Activated CD4-positive, alpha-beta T cell treated with anti-CD3 and anti-CD28 coated beads for 36 hours (primary cell): ENCODE results near the gene ZNF547. TPM values are rescaled to one million over a fixed set of nuclear protein-coding genes. Genes with fewer than 3 reads are reported as not detected.

ENCODE experiments used
- ATAC-seq: fragments of 200-7000 bp; cut with Tn5 transposase; one replicate; pipeline ENCODE4 v1.10.0; 2021; ENCODE audit warnings: mild to moderate bottlenecking, moderate library complexity
- CTCF ChIA-PET: fragments of 350-600 bp; sonication (Branson Sonifier 250); formaldehyde crosslinking; loops from one replicate; lab custom pipeline; 2021; ENCODE audit warnings: antibody characterized with exemption; lab: Charles Lee
- POLR2A ChIA-PET: fragments of 350-600 bp; sonication (Branson Sonifier 250); formaldehyde crosslinking; loops from one replicate; lab custom pipeline; 2021; ENCODE audit warnings: antibody characterized with exemption, inconsistent platforms; lab: Charles Lee
- DNase-seq: peaks from one replicate; pipeline ENCODE4 v3.0.0-alpha.2; 2020
- H3K27ac Mint-ChIP-seq: one replicate; pipeline ENCODE4 v1.8.0; 2021; ENCODE audit warnings: mixed read lengths
- H3K27me3 Mint-ChIP-seq: one replicate; pipeline ENCODE4 v1.8.0; 2021; ENCODE audit warnings: mixed read lengths
- H3K36me3 Mint-ChIP-seq: one replicate; pipeline ENCODE4 v1.8.0; 2021; ENCODE audit warnings: low read depth, mixed read lengths
- H3K4me1 Mint-ChIP-seq: one replicate; pipeline ENCODE4 v1.8.0; 2021; ENCODE audit warnings: mixed read lengths
- H3K4me3 Mint-ChIP-seq: one replicate; pipeline ENCODE4 v1.8.0; 2021; ENCODE audit warnings: mild to moderate bottlenecking, moderate library complexity, mixed read lengths
- H3K9me3 Mint-ChIP-seq: one replicate; pipeline ENCODE4 v1.8.0; 2021; ENCODE audit warnings: low read depth, mixed read lengths
- intact Hi-C, 2 experiments: fragments of 100-400 bp; cut with DNase I in 1 of 2; cut with micrococcal nuclease in 1 of 2; formaldehyde crosslinking; loops; one replicate each; pipeline versions ENCODE4 v1.14.2 to v1.15.1; 2022 to 2024; cut with DNase I, micrococcal nuclease
- total RNA-seq, 2 experiments: library from RNA; stranded (reverse); gene quantifications; one replicate each; pipeline ENCODE4 v1.2.3, GENCODE V29; 2021

ZNF547 gene
- total RNA-seq, 2 experiments from 2014 or later: 1.5 to 1.7 TPM

GRCh38 chr19:57342582-57342981 lies 20.8 kb upstream of the ZNF547 start:
- CTCF ChIA-PET: interaction anchor here (0.6 to 0.7 kb wide), 2 partner anchors 21 to 211 kb away, joined by 3 read pairs; no protein-coding TSS in a partner anchor
- peaks cover 13% of the 10 kb centered on the region for H3K36me3 Mint-ChIP-seq
- no peak for DNase-seq

GRCh38 chr19:57348136-57348535 lies 15.2 kb upstream of the ZNF547 start:
- no peak for DNase-seq
- H3K27ac Mint-ChIP-seq: no peak overlapping the region
- intact Hi-C loops: no loop called here
- ATAC-seq: no peak
- ChIA-PET POLR2A (no interaction called here), CTCF (interaction anchor here (0.7 to 1.0 kb wide), 3 partner anchors 9 to 20 kb away, joined by 3 to 5 read pairs (median 3); no protein-coding TSS in a partner anchor)
- H3K4me3 Mint-ChIP-seq: no peak overlapping the region
- peaks cover 26% of the 10 kb centered on the region for H3K36me3 Mint-ChIP-seq
- peaks cover 6% of the 10 kb centered on the region for H3K27me3 Mint-ChIP-seq
- H3K4me1 Mint-ChIP-seq: peaks cover 23% of the 10 kb centered on the region
- H3K9me3 Mint-ChIP-seq: peaks cover 19% of the 10 kb centered on the region

More at GRCh38 chr19:57342582-57342981, 20.8 kb upstream of the ZNF547 start:
- no peak for ATAC-seq
- Mint-ChIP-seq H3K4me3 (no peak overlapping the region), H3K27ac (no peak overlapping the region), H3K27me3 (peaks cover 6% of the 10 kb centered on the region), H3K9me3 (peaks cover 24% of the 10 kb centered on the region), H3K4me1 (no peaks in the 10 kb centered on the region)
- POLR2A ChIA-PET: no interaction called here
- intact Hi-C loops: no loop called here

GRCh38 chr19:57350877-57351805 lies 12.2 kb upstream of the ZNF547 start, which contains the start of gene ZNF304:
ZNF304 (plus strand) TSS chr19:57351271; CDS start chr19:57351665, 394 bp downstream.
- Mint-ChIP-seq H3K4me3 (peak within 1 kb of the TSS; percentile 96), H3K27me3 (peaks cover 4% of the 10 kb centered on the region), H3K4me1 (peaks cover 25% of the 10 kb centered on the region), H3K27ac (peak within 1 kb of the TSS; percentile 90), H3K36me3 (peaks cover 56% of the 10 kb centered on the region), H3K9me3 (peaks cover 36% of the 10 kb centered on the region)
- CTCF ChIA-PET: interaction anchor here (0.7 kb wide), 1 partner anchor 53 kb away, joined by 3 read pairs; no protein-coding TSS in a partner anchor
- POLR2A ChIA-PET: interaction anchor here (0.6 to 0.8 kb wide), 2 partner anchors 38 to 89 kb away, joined by 3 to 4 read pairs; partner anchors contain the start of gene ZNF548
- peak; percentile 94 for DNase-seq
- peak; percentile 100 for ATAC-seq
- intact Hi-C loops: loop anchor here (1.0 to 5.0 kb wide), 9 partner anchors 12 to 565 kb away; partner anchors contain the start of genes TRAPPC2B (in 2 of the 2), ZNF547 (in 2 of the 2), ZNF805 (in 2 of the 2) and ZNF417 (in 1 of the 2)

GRCh38 chr19:57351867-57352266 lies 11.5 kb upstream of the ZNF547 start:
- POLR2A ChIA-PET: no interaction called here
- CTCF ChIA-PET: no interaction called here
- Mint-ChIP-seq H3K9me3 (peaks cover 42% of the 10 kb centered on the region), H3K4me1 (peaks cover 25% of the 10 kb centered on the region), H3K4me3 (peak overlapping the region; percentile 96), H3K27ac (peak overlapping the region; percentile 90), H3K36me3 (peaks cover 63% of the 10 kb centered on the region), H3K27me3 (peaks cover 2% of the 10 kb centered on the region)
- intact Hi-C loops: loop anchor here (1.0 to 5.0 kb wide), 9 partner anchors 11 to 564 kb away; partner anchors contain the start of genes TRAPPC2B (in 2 of the 2), ZNF547 (in 2 of the 2), ZNF805 (in 2 of the 2) and ZNF417 (in 1 of the 2)
- DNase-seq: no peak
- no peak for ATAC-seq

- H3K4me3 Mint-ChIP-seq: no peak overlapping the region
- no peak for ATAC-seq
- POLR2A ChIA-PET: no interaction called here
Observed at GRCh38 chr19:57355916-57356315, 7.4 kb upstream of the ZNF547 start.

GRCh38 chr19:57357406-57357805 lies 5.9 kb upstream of the ZNF547 start:
- Mint-ChIP-seq H3K4me3 (no peak overlapping the region), H3K27me3 (no peaks in the 10 kb centered on the region), H3K9me3 (peaks cover 52% of the 10 kb centered on the region), H3K27ac (no peak overlapping the region), H3K4me1 (peaks cover 10% of the 10 kb centered on the region), H3K36me3 (peaks cover 76% of the 10 kb centered on the region)
- intact Hi-C loops: no loop called here
- ChIA-PET POLR2A (no interaction called here), CTCF (interaction anchor here (0.9 kb wide), 1 partner anchor 9 kb away, joined by 3 read pairs; no protein-coding TSS in a partner anchor)
- no peak for ATAC-seq
- no peak for DNase-seq

More at GRCh38 chr19:57355916-57356315, 7.4 kb upstream of the ZNF547 start:
- H3K36me3 Mint-ChIP-seq: peaks cover 88% of the 10 kb centered on the region
- intact Hi-C loops: no loop called here
- H3K27me3 Mint-ChIP-seq: no peaks in the 10 kb centered on the region
- H3K27ac Mint-ChIP-seq: no peak overlapping the region
- CTCF ChIA-PET: no interaction called here
- peaks cover 20% of the 10 kb centered on the region for H3K4me1 Mint-ChIP-seq
- peaks cover 51% of the 10 kb centered on the region for H3K9me3 Mint-ChIP-seq
- no peak for DNase-seq

- ChIA-PET CTCF (no interaction called here), POLR2A (no interaction called here)
- Mint-ChIP-seq H3K27me3 (no peaks in the 10 kb centered on the region), H3K9me3 (peaks cover 42% of the 10 kb centered on the region), H3K27ac (no peak overlapping the region), H3K4me1 (peaks cover 13% of the 10 kb centered on the region), H3K36me3 (peaks cover 70% of the 10 kb centered on the region), H3K4me3 (no peak overlapping the region)
- no peak for DNase-seq
- no peak for ATAC-seq
- intact Hi-C loops: no loop called here
Observed at GRCh38 chr19:57359300-57359699, 4.1 kb upstream of the ZNF547 start.

GRCh38 chr19:57362419-57362818 lies 932 bp upstream of the ZNF547 start:
- peaks cover 22% of the 10 kb centered on the region for H3K9me3 Mint-ChIP-seq
- ChIA-PET CTCF (no interaction called here), POLR2A (no interaction called here)
- H3K4me1 Mint-ChIP-seq: peaks cover 13% of the 10 kb centered on the region
- H3K27me3 Mint-ChIP-seq: no peaks in the 10 kb centered on the region
- peak overlapping the region; percentile 94 for H3K27ac Mint-ChIP-seq
- ATAC-seq (no peak), DNase-seq (no peak)
- H3K4me3 Mint-ChIP-seq: peak overlapping the region; percentile 86
- peaks cover 49% of the 10 kb centered on the region for H3K36me3 Mint-ChIP-seq
- intact Hi-C loops: no loop called here

- no peak for DNase-seq
- H3K4me3 Mint-ChIP-seq: peak overlapping the region; percentile 86
- peaks cover 43% of the 10 kb centered on the region for H3K36me3 Mint-ChIP-seq
- CTCF ChIA-PET: interaction anchor here (1.1 kb wide), 1 partner anchor 42 kb away, joined by 3 read pairs; no protein-coding TSS in a partner anchor
- H3K4me1 Mint-ChIP-seq: peaks cover 13% of the 10 kb centered on the region
- peaks cover 14% of the 10 kb centered on the region for H3K9me3 Mint-ChIP-seq
- intact Hi-C loops: loop anchor here (1.0 kb wide), 16 partner anchors 12 to 1049 kb away; partner anchors contain the start of genes ZNF304 (in 2 of the 2), ZNF460 (in 2 of the 2), ZNF543 (in 2 of the 2) and ZNF548 (in 2 of the 2)
- POLR2A ChIA-PET: no interaction called here
- H3K27ac Mint-ChIP-seq: peak overlapping the region; percentile 94
- peak; percentile 10 for ATAC-seq
- H3K27me3 Mint-ChIP-seq: no peaks in the 10 kb centered on the region
Observed at GRCh38 chr19:57363688-57364181, 384 bp downstream of the ZNF547 start.

GRCh38 chr19:57366776-57367175 lies 3.4 kb downstream of the ZNF547 start:
- ChIA-PET POLR2A (interaction anchor here (0.5 kb wide), 1 partner anchor 38 kb away, joined by 3 read pairs; no protein-coding TSS in a partner anchor), CTCF (no interaction called here)
- peaks cover 58% of the 10 kb centered on the region for H3K36me3 Mint-ChIP-seq
- peaks cover 18% of the 10 kb centered on the region for H3K9me3 Mint-ChIP-seq
- no peak overlapping the region for H3K4me3 Mint-ChIP-seq
- no peak for ATAC-seq
- no peaks in the 10 kb centered on the region for H3K27me3 Mint-ChIP-seq
- peaks cover 13% of the 10 kb centered on the region for H3K4me1 Mint-ChIP-seq
- no peak for DNase-seq
- no peak overlapping the region for H3K27ac Mint-ChIP-seq
- intact Hi-C loops: no loop called here

- Mint-ChIP-seq H3K36me3 (peaks cover 93% of the 10 kb centered on the region), H3K4me3 (no peak overlapping the region), H3K4me1 (no peaks in the 10 kb centered on the region), H3K9me3 (peaks cover 52% of the 10 kb centered on the region), H3K27ac (no peak overlapping the region), H3K27me3 (no peaks in the 10 kb centered on the region)
- no peak for ATAC-seq
- POLR2A ChIA-PET: no interaction called here
- CTCF ChIA-PET: no interaction called here
- DNase-seq: no peak
- intact Hi-C loops: no loop called here
Observed at GRCh38 chr19:57374179-57374578, 10.8 kb downstream of the ZNF547 start.
